Midbrain (tissue), 1 donor: Measurements from ENCODE around the gene DDI2.

Experiments
- DNase-seq: peaks from one replicate; lab custom pipeline; 2025; lab: John Stamatoyannopoulos, UW

DDI2 gene

DNA sequence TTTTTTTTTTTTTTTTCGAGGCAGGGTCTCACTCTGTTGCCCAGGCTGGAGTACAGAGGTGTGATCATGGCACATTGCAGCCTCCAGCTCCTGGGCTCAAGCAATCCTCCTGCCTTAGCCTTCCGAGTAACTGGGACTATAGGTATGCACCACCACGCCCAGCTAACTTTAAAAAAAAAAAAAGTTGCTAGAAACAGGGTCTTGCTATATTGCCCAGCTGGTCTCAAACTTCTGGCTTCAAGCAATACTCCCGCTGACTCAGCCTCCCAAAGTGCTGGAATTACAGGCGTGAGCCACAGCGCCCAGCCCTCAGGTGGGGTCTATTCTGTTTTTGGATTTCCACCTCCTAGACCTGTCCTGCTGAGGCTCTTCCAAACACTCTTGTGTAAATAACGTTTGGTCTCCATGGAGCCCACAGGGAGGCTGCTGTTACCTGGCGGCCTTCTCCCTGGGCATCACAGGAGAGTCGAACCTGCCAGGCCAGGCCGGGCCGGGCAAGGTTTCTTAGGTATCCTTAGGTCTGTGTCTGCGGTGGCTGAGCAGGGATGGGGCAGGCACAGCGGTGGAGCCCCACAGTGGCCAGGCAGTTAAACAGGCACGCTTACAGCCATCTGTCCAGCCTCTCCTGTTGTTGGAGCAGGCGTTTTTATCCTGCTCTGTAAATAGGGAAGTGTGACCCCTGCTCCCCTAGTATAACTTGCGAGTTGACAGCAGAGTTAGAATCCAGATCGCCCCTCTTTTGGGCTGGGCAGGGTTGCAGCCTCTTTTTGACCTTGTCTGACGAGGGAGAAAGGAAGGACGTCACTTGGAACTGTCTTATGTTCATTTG, 85.7 kb downstream of the DDI2 start:
- no peak for DNase-seq

DNA sequence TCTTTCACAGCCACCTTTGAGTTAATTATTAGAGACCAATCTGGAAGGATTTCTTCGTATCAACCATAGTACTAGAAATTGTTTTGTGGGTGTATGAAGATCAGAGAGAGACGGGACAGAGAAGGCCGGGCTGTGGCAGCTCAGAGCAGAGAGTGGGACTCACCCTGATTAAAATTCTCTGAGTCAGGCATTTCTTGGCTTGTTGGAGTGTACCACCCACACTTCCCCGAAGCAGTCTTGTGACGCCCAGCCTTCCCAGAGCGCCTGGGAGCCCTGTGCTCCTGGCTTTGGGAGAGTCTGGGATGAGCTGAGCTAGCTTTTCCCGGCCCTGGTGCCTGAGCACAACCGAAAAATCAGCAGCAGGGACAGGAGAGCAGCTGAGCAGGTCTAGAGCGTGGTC, 86.3 kb downstream of the DDI2 start:
- peak; percentile 76 for DNase-seq

DNA sequence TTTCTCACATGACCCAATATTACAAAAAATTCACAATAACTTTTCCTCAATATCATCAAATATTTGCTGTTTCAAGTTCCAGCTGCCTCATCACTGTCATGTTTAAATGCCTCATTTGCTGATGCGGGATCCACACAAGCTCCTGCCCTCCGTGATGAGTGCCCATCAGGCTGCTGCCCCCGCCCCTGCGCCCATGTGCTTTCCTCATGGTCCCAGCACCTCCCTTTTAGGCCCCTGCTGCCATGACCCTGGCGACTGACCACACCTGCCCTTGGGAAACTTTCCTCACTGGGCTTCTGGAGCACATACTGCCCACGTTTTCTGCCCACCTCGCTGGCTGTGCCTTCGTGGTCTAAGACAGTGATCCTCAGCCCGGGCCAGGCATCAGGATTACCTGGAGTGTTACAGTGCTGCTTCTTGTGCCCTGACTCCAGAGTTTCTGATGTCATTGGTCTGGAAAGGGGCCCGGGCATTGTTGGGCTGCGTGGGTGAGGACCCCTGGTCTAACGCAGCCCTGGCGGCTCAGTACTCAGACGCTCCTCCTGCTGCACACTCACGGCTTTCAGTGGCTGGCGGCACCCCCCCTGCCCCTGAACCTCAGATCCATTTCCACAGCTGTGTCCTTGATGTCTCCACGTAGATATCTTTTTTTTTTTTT, 87.4 kb downstream of the DDI2 start:
- no peak for DNase-seq

DNA sequence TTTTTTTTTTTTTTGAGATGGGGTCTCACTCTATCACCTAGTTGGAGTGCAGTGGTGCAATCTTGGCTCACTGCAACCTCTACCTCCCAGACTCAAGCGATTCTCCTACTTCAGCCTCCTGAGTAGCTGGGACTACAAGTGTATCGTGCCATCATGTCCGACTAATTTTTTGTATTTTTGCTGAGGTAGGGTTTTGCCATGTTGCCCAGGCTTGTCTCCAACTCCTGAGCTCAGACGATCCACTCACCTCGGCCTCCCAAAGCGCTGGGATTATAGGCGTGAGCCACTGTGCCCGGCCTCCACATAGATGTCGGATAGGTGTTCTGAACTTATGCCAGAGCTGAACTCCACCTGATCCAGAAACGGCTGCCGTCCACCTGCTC, 87.9 kb downstream of the DDI2 start:
- no peak for DNase-seq

DNA sequence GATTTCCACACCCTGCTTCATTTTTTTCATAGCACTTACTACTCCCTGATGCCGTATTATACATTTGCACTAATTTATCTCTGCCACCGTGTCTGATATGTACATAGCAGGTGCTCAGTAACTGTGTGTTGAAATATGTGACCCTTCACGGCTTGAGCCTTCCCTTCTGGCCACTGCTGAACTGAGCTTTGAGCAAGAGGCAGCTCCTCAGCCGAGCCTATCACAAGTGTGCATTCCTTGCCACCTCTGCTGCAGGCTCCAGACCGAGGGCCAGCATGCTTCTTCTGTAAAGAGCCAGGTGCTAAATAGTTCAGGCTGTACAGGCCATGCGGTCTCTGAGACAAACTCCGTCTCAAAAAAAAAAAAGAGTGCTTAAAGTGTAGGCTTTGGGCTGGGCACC, 89.5 kb downstream of the DDI2 start:
- DNase-seq = no peak

DNA sequence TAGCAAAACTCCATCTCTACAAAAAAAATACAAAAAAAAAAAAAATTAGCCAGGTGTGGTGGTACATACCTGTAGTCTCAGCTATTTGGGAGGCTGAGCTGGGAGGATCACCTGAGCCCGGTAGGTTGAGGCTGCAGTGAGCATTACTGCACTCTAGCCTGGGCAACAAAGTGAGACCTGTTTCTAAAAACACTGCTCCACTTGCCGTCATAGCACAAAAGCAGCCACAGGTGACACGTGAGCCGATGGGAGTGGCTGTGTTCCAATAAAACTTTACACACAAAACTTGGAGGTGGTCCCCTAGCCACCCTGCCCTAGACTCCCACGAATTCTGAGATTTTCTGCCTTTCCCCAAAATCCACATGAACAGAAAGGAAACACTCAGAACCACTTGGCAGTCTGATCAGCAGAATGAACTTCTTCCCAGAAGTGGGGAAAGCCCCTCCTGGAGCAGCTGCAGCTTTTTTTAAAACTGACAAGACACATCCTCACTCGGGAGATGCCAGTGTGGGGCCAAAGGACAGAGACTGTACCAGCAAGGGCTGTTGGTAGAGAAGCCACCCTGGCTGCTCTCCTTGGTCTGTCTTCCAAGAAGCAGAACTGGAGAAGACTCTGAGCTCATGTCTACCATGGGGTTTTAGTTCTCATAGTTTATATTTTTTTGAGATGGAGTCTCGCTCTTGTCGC, 90.1 kb downstream of the DDI2 start:
- no peak for DNase-seq

DNA sequence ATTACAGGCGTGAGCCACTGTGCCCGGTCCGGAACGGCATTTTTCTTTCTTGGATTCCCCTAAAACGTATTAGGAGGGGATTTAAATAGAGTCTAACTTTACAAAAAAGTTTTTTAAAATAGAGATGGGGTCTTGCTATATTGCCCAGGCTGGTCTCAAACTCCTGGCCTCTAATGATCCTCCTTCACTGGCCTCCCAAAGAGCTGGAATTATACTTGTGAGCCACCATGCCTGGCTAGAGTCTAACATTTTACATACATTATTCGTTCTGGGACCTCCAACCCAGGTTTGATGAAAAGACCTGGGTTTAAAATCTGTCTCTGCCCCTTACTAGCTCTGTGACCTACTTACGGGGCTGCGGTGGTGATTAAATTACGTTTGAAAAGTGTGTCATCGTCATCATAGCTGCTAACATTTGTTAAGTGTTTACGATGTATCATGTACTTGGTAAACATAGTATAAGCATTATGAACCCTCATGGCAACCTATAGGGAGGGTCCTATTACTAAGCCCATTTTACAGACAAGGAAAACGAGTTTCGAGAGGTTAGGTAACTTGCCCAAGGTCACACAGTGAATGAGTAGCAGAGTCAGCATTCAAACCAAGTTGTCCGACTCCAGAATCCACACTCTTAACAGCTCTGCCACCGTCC, 91.4 kb downstream of the DDI2 start:
- DNase-seq = no peak

DNA sequence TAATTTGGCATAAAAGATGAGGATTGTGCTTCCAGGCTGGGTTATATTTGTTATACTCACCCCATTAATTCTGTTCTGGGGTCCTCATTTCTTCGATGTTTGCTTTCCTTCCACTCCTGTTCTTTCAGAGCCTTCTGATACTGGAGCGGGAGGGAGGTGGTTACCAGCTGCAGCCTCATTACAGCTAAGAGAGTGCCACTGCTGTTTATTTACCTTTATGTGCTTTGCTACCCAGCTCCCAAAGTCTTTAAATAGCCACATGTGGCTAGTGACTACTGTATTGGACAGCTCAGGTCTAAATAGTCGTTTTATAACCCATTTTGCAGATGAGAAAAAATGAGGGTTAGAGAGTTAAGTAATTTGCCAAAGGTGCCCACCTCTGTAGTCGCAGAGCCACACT, 92.0 kb downstream of the DDI2 start:
- no peak for DNase-seq

DNA sequence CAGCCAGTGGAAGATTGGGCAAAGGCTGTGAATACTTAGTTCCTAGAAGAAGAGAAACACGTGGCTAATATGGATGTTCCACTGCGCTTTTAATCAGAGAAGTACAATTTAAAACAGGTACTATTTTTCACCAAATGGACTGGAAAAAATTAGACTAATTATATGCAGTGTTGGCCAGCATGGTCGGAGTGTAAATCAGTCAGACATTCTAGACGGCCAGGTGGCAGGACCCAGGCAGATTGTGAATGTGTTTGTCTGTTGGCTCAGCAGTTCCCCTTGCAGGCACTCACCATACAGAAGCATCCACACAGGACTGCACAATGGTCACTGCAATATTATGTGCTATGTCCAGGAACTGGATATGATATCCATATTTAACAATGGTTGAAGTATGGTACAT, 94.9 kb downstream of the DDI2 start:
- DNase-seq = no peak

DNA sequence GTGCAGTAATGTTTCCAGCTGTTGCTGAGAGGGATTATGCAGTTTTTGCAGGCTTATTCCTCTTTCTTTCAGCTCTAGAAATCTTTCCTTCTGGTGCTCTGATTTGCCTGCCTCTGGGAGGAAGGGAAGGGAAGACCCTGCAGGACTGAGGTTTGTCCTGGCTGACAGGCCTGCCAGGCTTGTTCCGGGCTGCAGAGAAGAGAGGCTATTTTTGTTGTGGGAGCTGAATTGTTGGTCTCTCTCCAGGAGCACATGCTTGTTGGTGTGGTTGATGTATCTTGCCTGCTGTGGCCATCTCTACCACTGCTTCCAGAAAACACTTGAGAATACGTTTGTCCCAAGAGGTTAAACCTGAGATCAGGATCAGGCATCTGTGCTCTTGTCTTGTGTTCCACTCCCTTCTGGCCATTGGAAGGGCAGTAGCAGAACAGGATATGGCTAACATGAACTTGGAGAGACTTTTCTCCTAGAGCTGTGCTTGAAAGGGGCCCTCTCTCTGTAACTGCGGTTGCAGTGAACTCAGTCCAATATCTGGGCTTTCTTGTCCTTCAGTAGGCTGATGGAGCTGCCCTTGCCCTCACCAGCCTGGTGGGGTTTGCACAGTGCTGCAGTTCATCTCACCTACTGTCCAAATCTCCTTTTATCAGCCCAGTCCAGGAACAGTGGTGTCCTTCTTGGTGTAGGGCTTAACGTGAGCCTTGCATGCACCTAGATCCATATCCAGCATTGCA, 97.3 kb downstream of the DDI2 start:
- DNase-seq = peak; percentile 50

DNA sequence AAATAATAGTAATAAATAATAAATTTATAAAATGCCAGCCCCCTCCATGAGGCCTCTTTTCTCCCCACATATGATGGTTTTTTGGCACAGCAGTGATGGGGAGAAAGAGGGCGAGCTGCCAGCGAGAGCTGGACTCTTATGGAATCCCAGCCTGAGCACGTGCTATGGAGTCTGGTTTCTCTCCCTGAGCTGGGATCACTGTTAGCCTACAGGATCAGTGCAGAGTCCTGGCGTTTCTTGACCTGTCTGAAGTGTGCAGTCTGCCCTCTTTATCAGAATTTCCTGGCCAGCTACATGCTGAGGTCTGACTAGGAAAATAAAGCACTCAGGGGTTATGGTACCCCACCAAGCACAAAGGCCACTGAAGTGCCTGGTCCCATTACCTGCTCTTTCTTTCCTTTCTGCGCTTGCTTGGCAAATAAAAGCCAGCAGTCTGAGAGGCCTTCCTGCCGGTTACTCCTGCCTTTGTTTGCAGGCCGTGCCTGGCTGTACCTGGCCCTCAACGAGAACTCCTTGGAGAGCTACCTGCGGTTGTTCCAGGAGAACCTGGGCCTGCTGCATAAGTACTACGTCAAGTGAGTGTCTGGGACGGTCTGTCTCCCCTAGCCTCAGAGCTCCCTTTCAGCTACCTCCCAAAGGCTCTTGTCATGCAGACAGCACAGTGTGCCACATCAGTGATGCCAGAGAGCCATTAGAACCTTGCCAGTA, 100.3 kb downstream of the DDI2 start:
- no peak for DNase-seq

DNA sequence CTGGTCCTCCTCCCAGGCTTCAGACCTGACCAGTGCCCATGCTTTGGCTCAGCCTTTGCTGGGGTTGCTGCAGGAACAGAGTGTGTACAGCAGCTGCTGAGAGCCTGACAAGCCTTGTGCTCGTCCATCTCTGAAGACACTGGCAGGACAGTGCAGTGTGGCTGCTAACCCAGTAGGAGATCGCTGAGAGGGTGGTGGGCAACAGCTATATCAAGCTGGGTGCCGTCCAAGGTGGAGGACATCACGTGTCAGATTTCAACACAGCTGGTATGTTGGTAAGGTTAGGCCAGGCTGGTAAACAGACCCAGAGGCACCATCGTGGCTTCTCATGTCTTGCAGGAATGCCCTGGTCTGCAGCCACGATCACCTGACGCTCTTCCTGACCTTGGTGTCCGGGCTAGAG, 100.9 kb downstream of the DDI2 start:
- DNase-seq = no peak
